Keratinocyte (primary cell): ENCODE results near the gene CNOT4.

Source experiments
- EZH2 ChIP-seq: IDR thresholded peaks from one replicate; pipeline ENCODE4 v1.6.1; 2012; ENCODE audit warnings: inconsistent platforms, mild to moderate bottlenecking, low read length, moderate library complexity
- TF ChIP-seq, protein P1 (sequence below), 3 experiments: IDR thresholded peaks in 1 of 3; conservative IDR thresholded peaks in 1 of 3; optimal IDR thresholded peaks in 1 of 3; 2 replicates in 2 of 3; 3 replicates in 1 of 3; pipeline versions ENCODE3 to v1.5.1; 2011; ENCODE audit warnings: low read length in 3 of 3, mild to moderate bottlenecking in 3 of 3, moderate library complexity in 2 of 3, control low read depth in 1 of 3, inconsistent platforms in 1 of 3; ENCODE audit not compliant: insufficient read depth in 2 of 3; ENCODE audit errors: extremely low read depth in 1 of 3

DNA sequence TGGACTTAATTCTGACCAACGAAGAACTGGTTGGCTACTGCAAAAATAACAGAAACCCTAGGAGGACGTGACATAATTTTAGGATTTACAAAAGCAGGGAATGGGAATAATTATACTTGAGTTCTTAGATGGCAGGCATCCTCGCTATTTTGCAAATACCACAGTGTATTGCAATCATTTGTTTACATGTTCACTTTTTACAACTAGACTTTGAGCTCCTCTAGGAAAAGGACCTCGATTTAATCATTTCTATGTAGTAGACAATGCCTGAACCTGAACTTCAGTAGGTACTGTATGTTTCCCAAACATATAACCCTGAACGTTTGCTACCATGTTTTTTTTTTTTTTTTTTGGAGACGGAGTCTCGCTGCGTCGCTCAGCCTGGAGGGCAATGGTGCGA is 137.7 kb downstream of the CNOT4 start:
- TF ChIP-seq, protein P1, sequence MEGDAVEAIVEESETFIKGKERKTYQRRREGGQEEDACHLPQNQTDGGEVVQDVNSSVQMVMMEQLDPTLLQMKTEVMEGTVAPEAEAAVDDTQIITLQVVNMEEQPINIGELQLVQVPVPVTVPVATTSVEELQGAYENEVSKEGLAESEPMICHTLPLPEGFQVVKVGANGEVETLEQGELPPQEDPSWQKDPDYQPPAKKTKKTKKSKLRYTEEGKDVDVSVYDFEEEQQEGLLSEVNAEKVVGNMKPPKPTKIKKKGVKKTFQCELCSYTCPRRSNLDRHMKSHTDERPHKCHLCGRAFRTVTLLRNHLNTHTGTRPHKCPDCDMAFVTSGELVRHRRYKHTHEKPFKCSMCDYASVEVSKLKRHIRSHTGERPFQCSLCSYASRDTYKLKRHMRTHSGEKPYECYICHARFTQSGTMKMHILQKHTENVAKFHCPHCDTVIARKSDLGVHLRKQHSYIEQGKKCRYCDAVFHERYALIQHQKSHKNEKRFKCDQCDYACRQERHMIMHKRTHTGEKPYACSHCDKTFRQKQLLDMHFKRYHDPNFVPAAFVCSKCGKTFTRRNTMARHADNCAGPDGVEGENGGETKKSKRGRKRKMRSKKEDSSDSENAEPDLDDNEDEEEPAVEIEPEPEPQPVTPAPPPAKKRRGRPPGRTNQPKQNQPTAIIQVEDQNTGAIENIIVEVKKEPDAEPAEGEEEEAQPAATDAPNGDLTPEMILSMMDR (optimal IDR thresholded peaks at IDR 0.05 in 1 of 3, IDR thresholded peaks at IDR 0.05 in 1 of 3, conservative IDR thresholded peaks at IDR 0.05 in 1 of 3; ENCODE audit: extremely low read depth in 1 of 3, insufficient read depth in 2 of 3, low read length in 3 of 3): no peak
- no peak for TF ChIP-seq EZH2
